CD4-positive, alpha-beta T cell treated with Interleukin-17A for 1 hour (primary cell): ENCODE measurements around the gene DNAJC11.

Experiments
- DNase-seq: peaks from one replicate; pipeline ENCODE4 v3.0.0-alpha.2; 2020

Gene DNAJC11

GRCh38 chr1:6597777-6598131 is 103.9 kb downstream of the DNAJC11 start:
- no peak for DNase-seq

- no peak for DNase-seq
Measured at GRCh38 chr1:6596886-6597776, 104.5 kb downstream of the DNAJC11 start.

- no peak for DNase-seq
Measured at GRCh38 chr1:6596351-6596750, 105.3 kb downstream of the DNAJC11 start.

- DNase-seq, result no peak
Measured at GRCh38 chr1:6594977-6595740, 106.5 kb downstream of the DNAJC11 start.

- DNase-seq, result no peak
Measured at GRCh38 chr1:6593810-6594209, 107.8 kb downstream of the DNAJC11 start.

GRCh38 chr1:6592865-6593593 is 108.6 kb downstream of the DNAJC11 start:
- DNase-seq, result no peak

- no peak for DNase-seq
Measured at GRCh38 chr1:6592441-6592840, 109.2 kb downstream of the DNAJC11 start.

- DNase-seq, result no peak
Measured at GRCh38 chr1:6591644-6592043, 110.0 kb downstream of the DNAJC11 start.

GRCh38 chr1:6591222-6591621 is 110.4 kb downstream of the DNAJC11 start:
- DNase-seq, result no peak

GRCh38 chr1:6590046-6590445 is 111.6 kb downstream of the DNAJC11 start:
- no peak for DNase-seq

GRCh38 chr1:6588893-6589520 is 112.6 kb downstream of the DNAJC11 start:
- DNase-seq, result no peak

GRCh38 chr1:6588128-6588892 is 113.3 kb downstream of the DNAJC11 start:
- no peak for DNase-seq

- no peak for DNase-seq
Measured at GRCh38 chr1:6587261-6588005, 114.2 kb downstream of the DNAJC11 start.

GRCh38 chr1:6586404-6586816 is 115.2 kb downstream of the DNAJC11 start:
- DNase-seq, result no peak

- DNase-seq, result no peak
Measured at GRCh38 chr1:6585841-6586240, 115.8 kb downstream of the DNAJC11 start.

- DNase-seq, result no peak
Measured at GRCh38 chr1:6585081-6585722, 116.4 kb downstream of the DNAJC11 start.
